BLaER1 treated with 17β-estradiol and CSF1 and Interleukin-3, amounts not matched to agents 10 nM and 100 nM (cell line): ENCODE measurements around the gene CDHR4.
"Not testable (repeated sequence)": the region's sequence is repeated elsewhere in the genome, so short reads cannot be mapped to it uniquely, and the experiment has no call there.

ENCODE experiments used
- H3K27ac ChIP-seq, 11 experiments: shearing (Covaris generic); formaldehyde crosslinking; 2 replicates each; pipeline ENCODE4 v1.8.1; 2022
- H3K27me3 ChIP-seq, 11 experiments: shearing (Covaris generic); formaldehyde crosslinking; 2 replicates each; pipeline ENCODE4 v1.8.1; 2022
- H3K36me3 ChIP-seq, 11 experiments: shearing (Covaris generic); formaldehyde crosslinking; 2 replicates each; pipeline ENCODE4 v1.8.1; 2022
- H3K4me1 ChIP-seq, 10 experiments: shearing (Covaris generic); formaldehyde crosslinking; 2 replicates each; pipeline ENCODE4 v1.8.1; 2022
- H3K4me2 ChIP-seq, 11 experiments: shearing (Covaris generic); formaldehyde crosslinking; 2 replicates each; pipeline ENCODE4 v1.8.1; 2022
- H3K4me3 ChIP-seq, 10 experiments: shearing (Covaris generic); formaldehyde crosslinking; 2 replicates each; pipeline ENCODE4 v1.8.1; 2022
- H3K9ac ChIP-seq, 11 experiments: shearing (Covaris generic); formaldehyde crosslinking; 2 replicates each; pipeline ENCODE4 v1.8.1; 2022
- H3K9me3 ChIP-seq, 11 experiments: shearing (Covaris generic); formaldehyde crosslinking; replicated peaks in 1 of 11; 2 replicates each; pipeline ENCODE4 v1.8.1; 2022
- H4K20me1 ChIP-seq, 11 experiments: shearing (Covaris generic); formaldehyde crosslinking; 2 replicates each; pipeline ENCODE4 v1.8.1; 2022
- Cebpa-rat ChIP-seq, 11 experiments: shearing (Covaris generic); IDR thresholded peaks; 2 replicates each; pipeline ENCODE4 v1.8.1; 2022

Gene CDHR4

DNA sequence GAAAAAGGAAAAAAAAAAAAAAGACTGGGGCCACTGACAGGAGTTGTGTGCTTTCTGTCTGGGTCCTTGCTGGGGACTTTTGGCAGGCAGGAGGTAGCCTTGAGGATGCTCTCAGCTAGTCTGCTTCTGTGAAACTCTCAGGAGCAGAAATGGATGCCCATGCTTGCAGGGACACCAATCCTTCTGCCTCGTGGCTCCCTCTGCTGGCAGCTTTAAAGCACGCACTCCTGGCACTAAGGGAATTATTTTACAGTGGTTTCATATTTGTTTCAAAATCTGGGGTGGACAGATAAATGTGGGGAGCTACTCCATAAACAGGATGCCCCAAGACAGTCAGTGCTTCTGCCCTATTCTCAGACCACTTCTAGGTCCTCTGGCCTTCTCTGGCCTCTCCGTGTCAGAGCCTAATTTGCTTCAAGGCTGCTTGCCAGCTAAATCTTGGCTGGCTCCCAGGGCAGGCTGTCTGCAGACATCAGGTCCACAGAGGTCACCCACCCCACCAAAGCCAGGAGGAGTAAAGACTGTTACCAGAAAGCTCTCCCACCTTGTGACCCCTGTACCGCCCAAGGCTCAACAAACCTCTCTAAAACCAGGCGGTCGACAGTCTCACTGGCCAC, 39.6 kb upstream of the CDHR4 start:
- H3K36me3 ChIP-seq, result peaks cover 0 to 80% (median 65%) of the 10 kb centered on the region in 11 experiments; a peak in 18 of 22 replicates
- peak overlapping the region in 9 of 11 experiments; percentile 34 to 80 (median 57); a peak in 16 of 22 replicates for H3K4me2 ChIP-seq
- peaks cover 7 to 38% (median 35%) of the 10 kb centered on the region in 10 experiments; a peak in 18 of 20 replicates for H3K4me1 ChIP-seq
- peak overlapping the region in 8 of 11 experiments; percentile 35 to 65 (median 52); a peak in 15 of 22 replicates for H3K27ac ChIP-seq
- no peaks in the 10 kb centered on the region for H3K27me3 ChIP-seq
- no peak overlapping the region for H3K4me3 ChIP-seq
- peak overlapping the region in 10 of 11 experiments; percentile 22 to 64 (median 40); a peak in 17 of 22 replicates for H3K9ac ChIP-seq
- H3K9me3 ChIP-seq, result no peaks in the 10 kb centered on the region
- H4K20me1 ChIP-seq, result peaks cover 0 to 15% (median 0%) of the 10 kb centered on the region in 11 experiments; a peak in 1 of 22 replicates
- TF ChIP-seq Cebpa-rat (IDR thresholded peaks at IDR 0.05), result no peak

DNA sequence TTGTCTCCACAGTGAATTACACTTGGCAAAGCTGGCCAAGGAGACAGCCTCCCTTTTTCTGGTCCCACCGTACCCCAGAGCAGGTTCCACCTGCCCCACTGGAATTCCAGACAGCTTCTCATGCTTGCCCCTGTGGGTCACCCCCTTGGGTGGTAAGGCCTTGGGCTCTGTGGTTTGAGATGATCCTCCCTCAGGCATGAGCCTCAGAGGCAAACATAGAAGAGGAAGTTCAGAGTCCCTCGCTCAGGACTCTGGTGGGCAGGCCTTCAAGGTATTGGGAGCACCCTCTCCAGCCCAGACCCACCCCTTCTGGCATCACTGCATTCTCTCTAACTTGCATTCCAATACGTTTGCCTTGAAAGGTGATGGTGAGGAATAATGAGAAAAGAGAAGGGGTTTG, 31.7 kb upstream of the CDHR4 start:
- Histone ChIP-seq H3K9ac (no peak overlapping the region), H3K36me3 (peaks cover 0 to 85% (median 72%) of the 10 kb centered on the region in 11 experiments; a peak in 21 of 22 replicates), H3K4me3 (no peak overlapping the region), H4K20me1 (0 out of 22 replicates have a peak, but pooled peaks cover 0 to 7% (median 0%) of the 10 kb centered on the region in 11 experiments), H3K27ac (peak overlapping the region in 3 of 11 experiments; percentile 12 to 45 (median 36); a peak in 4 of 22 replicates), H3K4me1 (peaks cover 7 to 14% (median 11%) of the 10 kb centered on the region in 10 experiments; a peak in 16 of 20 replicates), H3K4me2 (peak overlapping the region in 8 of 11 experiments; percentile 1 to 44 (median 16); a peak in 8 of 22 replicates), H3K27me3 (no peaks in the 10 kb centered on the region), H3K9me3 (no peaks in the 10 kb centered on the region)
- no peak for TF ChIP-seq Cebpa-rat (IDR thresholded peaks at IDR 0.05)

DNA sequence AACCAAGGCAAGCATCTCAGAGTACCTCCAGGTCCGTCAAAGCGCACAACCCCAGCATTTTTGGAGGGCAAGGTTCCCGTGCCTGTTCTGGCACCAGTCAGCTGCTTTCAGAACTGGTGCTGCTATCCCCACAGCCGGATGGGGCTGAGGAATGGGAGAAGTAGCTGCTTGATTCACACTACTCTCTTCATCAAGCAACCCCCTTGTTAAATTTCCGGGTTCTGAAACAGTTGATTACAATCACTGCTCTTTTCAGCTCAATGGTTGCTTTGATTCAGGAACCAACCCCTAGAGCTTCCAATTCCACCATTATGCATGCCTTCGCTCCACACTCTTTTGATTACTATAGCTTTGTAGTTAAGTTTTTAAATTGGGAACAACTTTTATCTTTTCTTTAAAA, 26.3 kb upstream of the CDHR4 start:
- peak overlapping the region in 2 of 11 experiments; percentile 9 to 38; a peak in 1 of 22 replicates for H3K27ac ChIP-seq
- H3K4me2 ChIP-seq, result no peak overlapping the region
- peaks cover 0 to 40% (median 35%) of the 10 kb centered on the region in 11 experiments; a peak in 21 of 22 replicates for H3K36me3 ChIP-seq
- H3K4me1 ChIP-seq, result peaks cover 2 to 28% (median 13%) of the 10 kb centered on the region in 10 experiments; a peak in 17 of 20 replicates
- no peak overlapping the region for H3K9ac ChIP-seq
- no peak overlapping the region for H3K4me3 ChIP-seq
- H4K20me1 ChIP-seq, result no peaks in the 10 kb centered on the region
- H3K27me3 ChIP-seq, result no peaks in the 10 kb centered on the region
- H3K9me3 ChIP-seq, result no peaks in the 10 kb centered on the region
- no peak for TF ChIP-seq Cebpa-rat (IDR thresholded peaks at IDR 0.05)

DNA sequence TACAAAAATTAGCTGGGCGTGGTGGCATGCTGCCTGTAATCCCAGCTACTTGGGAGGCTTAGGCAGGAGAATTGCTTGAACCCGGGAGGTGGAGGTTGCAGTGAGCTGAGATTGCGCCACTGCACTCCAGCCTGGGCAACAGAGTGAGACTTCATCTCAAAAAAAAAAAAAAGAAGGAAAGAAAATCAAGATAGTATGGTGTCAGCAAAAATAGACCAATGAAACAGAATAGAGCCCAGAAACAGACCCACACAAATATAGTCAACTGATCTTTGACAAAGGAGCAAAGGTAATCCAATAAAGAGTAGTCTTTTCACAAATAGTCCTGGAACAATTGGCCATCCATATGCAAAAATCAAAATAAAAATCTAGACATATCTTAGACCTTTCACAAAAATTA, 23.5 kb upstream of the CDHR4 start:
- not testable (repeated sequence) for H3K27ac ChIP-seq, H4K20me1 ChIP-seq, H3K4me2 ChIP-seq, H3K9me3 ChIP-seq, H3K9ac ChIP-seq, H3K27me3 ChIP-seq, H3K4me3 ChIP-seq
- Histone ChIP-seq H3K4me1 (peaks cover 4 to 33% (median 18%) of the 10 kb centered on the region in 10 experiments; a peak in 16 of 20 replicates), H3K36me3 (peaks cover 0 to 11% (median 6%) of the 10 kb centered on the region in 11 experiments; a peak in 13 of 22 replicates)

DNA sequence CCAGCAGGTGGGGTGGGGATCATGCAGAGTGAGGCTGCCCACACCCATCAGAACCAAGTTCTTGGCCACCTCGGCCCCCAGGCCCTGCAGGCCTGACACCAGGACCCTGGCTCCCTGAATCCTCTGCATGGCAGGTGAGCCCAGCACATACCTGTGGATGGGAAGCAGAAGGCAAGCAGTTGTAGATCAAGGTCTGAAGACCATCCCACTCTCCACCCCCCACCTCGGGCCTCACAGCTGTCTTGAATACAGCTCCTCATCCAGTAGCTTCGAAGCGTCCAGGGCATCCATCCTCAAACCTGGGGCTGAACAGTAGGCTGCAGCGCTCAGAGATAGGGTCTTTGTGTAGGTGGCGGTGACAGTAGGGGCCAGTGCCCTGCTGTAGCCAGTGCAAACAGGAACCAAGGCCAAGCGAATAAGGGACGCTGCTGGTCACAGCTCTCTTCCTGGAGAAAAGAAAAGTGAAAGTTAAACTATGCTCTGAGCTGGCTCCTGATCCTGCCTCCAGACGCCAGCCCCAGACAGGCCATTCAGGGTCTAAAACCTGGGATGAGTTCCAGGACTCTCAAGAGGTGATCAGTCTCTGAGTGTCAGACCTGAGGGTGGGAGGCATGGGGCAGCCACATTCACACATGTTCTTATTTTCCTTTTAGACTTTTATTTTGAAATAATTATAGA, 14.0 kb upstream of the CDHR4 start, which contains the start of gene UBA7:
TSS of gene UBA7 (minus strand) at position 457 of the 678 bp plus-strand sequence. CDS start at position 291, 166 bp downstream.
- Histone ChIP-seq H3K9ac (peak within 1 kb of the TSS; percentile 64 to 84 (median 78)), H3K4me2 (peak within 1 kb of the TSS; percentile 92 to 100 (median 100)), H3K36me3 (peaks cover 14 to 40% (median 28%) of the 10 kb centered on the region in 11 experiments; a peak in 21 of 22 replicates)

DNA sequence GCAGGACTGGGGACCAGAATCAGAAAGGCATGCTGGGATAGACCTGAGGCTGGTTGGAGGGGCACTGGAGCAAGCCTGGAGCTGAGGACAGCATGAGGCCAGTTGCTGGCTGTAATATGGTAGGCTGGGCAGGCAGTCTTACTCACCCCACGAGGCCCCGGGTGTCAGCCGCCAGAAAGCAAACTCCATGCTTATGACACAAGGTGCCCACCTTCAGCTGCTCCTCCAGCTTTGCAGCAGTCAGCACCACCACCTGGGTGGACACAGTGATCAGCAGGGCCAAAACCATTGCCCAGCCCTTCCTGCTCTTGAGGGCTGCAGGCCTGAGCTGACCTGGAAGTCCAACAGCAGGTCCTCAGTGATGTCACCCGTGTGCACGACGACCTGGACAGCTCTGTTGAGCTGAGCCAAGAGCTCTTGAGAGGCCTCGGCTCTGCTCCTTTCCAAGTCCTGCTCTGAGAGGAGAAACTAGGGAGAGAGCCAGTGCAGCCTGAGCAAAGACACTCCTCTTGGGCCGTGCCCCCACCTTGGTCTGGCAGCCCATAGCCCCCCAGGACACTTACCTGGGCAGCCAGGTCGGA, 13.3 kb upstream of the CDHR4 start:
- peaks cover 64 to 96% (median 88%) of the 10 kb centered on the region in 10 experiments for H3K4me1 ChIP-seq
- H3K27me3 ChIP-seq, result no peaks in the 10 kb centered on the region
- H3K9ac ChIP-seq, result peak overlapping the region; percentile 64 to 84 (median 78)
- peaks cover 14 to 44% (median 32%) of the 10 kb centered on the region in 11 experiments; a peak in 21 of 22 replicates for H3K36me3 ChIP-seq
- H3K27ac ChIP-seq, result peak overlapping the region; percentile 57 to 100 (median 82); a peak in 21 of 22 replicates
- no peak for TF ChIP-seq Cebpa-rat (IDR thresholded peaks at IDR 0.05)
- H4K20me1 ChIP-seq, result no peaks in the 10 kb centered on the region
- H3K4me3 ChIP-seq, result peak overlapping the region; percentile 57 to 71 (median 60)
- peak overlapping the region; percentile 92 to 100 (median 100) for H3K4me2 ChIP-seq
- H3K9me3 ChIP-seq, result no peaks in the 10 kb centered on the region

More for the DNA sequence above, 14.0 kb upstream of the CDHR4 start, which contains the start of gene UBA7:
- H3K9me3 ChIP-seq, result no peaks in the 10 kb centered on the region
- H4K20me1 ChIP-seq, result no peaks in the 10 kb centered on the region
- peak within 1 kb of the TSS; percentile 57 to 100 (median 82); a peak in 21 of 22 replicates for H3K27ac ChIP-seq
- H3K27me3 ChIP-seq, result no peaks in the 10 kb centered on the region
- H3K4me1 ChIP-seq, result peaks cover 58 to 96% (median 87%) of the 10 kb centered on the region in 10 experiments
- H3K4me3 ChIP-seq, result peak within 1 kb of the TSS; percentile 57 to 71 (median 60)
- no peak for TF ChIP-seq Cebpa-rat (IDR thresholded peaks at IDR 0.05)

DNA sequence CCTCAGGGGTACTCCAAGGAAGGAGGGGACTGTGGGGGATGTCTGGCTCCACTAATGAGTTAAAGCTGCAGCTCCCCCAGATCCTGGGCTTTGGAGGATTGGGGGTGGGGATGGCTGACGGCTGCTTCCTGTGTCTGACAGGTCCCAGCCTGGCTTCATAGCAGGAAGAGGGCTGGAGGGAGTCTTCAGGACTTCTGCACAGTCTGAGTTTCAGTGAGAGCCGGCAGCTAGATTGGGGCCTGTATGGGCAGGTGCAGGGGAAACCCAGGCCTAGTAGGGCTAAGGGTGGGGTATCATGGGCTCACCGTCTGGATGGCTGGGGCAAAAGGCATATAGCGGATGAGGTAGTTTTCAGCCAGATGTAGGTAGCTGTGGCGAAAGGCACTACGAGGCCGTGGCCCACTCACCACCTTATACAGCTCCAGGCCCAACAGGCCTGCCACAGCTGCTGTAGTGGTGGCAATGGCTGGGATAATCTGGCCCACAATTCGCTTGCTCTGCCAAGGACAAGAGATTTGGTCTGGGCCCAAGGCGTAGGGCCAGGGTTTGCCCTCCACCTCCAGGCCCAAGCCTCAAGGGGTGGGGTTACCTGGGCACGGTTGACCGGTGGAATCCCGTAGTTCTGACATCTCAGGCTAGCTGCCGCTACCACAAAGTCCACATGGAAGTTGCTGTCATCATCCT, 7.9 kb upstream of the CDHR4 start:
- no peak for TF ChIP-seq Cebpa-rat (IDR thresholded peaks at IDR 0.05)
- peaks cover 80 to 89% (median 83%) of the 10 kb centered on the region in 10 experiments for H3K4me1 ChIP-seq
- H3K9ac ChIP-seq, result peak overlapping the region; percentile 48 to 99 (median 97); a peak in 20 of 22 replicates

DNA sequence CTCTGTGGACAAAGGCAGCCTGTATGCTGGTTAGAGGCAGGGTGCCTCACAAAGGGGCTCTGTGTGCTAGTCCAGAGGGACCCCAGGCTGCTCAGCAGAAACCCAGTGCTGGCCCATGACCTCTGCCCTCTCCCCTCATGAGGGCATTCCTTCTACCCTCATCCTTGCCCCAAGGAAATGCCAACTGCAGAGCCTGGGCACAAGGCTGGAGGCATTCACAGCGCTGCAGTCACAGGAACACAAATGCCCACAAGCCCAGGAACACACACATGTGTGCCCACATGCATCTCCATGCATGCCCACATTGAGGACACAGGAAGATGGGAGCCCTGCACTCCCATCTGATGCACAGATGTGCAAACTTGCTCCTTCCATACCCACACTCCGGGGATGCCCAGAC, 7.2 kb upstream of the CDHR4 start:
- Histone ChIP-seq H4K20me1 (no peaks in the 10 kb centered on the region), H3K4me3 (peak overlapping the region in 9 of 10 experiments; percentile 9 to 95 (median 88); a peak in 18 of 20 replicates), H3K4me2 (peak overlapping the region; percentile 98 to 100 (median 100)), H3K9me3 (no peaks in the 10 kb centered on the region), H3K9ac (peak overlapping the region; percentile 62 to 99 (median 97); a peak in 21 of 22 replicates), H3K4me1 (peaks cover 74 to 83% (median 78%) of the 10 kb centered on the region in 10 experiments), H3K27ac (peak overlapping the region; percentile 70 to 100 (median 100); a peak in 20 of 22 replicates), H3K36me3 (peaks cover 14 to 46% (median 35%) of the 10 kb centered on the region in 11 experiments), H3K27me3 (peaks cover 1 to 6% (median 2%) of the 10 kb centered on the region in 11 experiments; a peak in 16 of 22 replicates)
- no peak for TF ChIP-seq Cebpa-rat (IDR thresholded peaks at IDR 0.05)

More for the DNA sequence above, 7.9 kb upstream of the CDHR4 start:
- Histone ChIP-seq H3K4me2 (peak overlapping the region; percentile 98 to 100 (median 100)), H4K20me1 (no peaks in the 10 kb centered on the region), H3K4me3 (peak overlapping the region in 8 of 10 experiments; percentile 47 to 95 (median 88); a peak in 13 of 20 replicates), H3K9me3 (no peaks in the 10 kb centered on the region), H3K36me3 (peaks cover 14 to 53% (median 37%) of the 10 kb centered on the region in 11 experiments), H3K27me3 (no peaks in the 10 kb centered on the region), H3K27ac (peak overlapping the region; percentile 46 to 100 (median 100); a peak in 21 of 22 replicates)
